PC-9 (cell line): Measurements from ENCODE around the gene DNAL4. TPM values are rescaled to one million over a fixed set of nuclear protein-coding genes. Genes with fewer than 3 reads are reported as not detected.

Experiments used
- Bru-seq: library from RNA; stranded (reverse); fragments of 400-500 nt; gene quantifications from one replicate; lab custom pipeline; 2021; lab: Mats Ljungman, UMichigan
- BruChase-seq, 2 experiments: library from RNA; stranded (reverse); fragments of 400-500 nt; gene quantifications; one replicate each; lab custom pipeline; 2021; lab: Mats Ljungman, UMichigan
- BruUV-seq: library from RNA; stranded (reverse); fragments of 400-500 nt; replicated peaks from 2 replicates; lab custom pipeline; 2021; lab: Mats Ljungman, UMichigan
- CTCF ChIA-PET: fragments of 300-600 bp; sonication (Branson Sonifier 250); formaldehyde crosslinking; loops from one replicate; lab custom pipeline; 2022; ENCODE audit warnings: antibody characterized with exemption; lab: Charles Lee
- POLR2A ChIA-PET: fragments of 300-600 bp; sonication (Branson Sonifier 250); formaldehyde crosslinking; loops from one replicate; lab custom pipeline; 2022; ENCODE audit warnings: antibody characterized with exemption; ENCODE audit not compliant: unreplicated experiment; lab: Charles Lee
- DNase-seq, 2 experiments: peaks; one replicate each; pipeline versions ENCODE4 v3.0.0 to v3.0.0-alpha.2; 2015 to 2022; ENCODE audit warnings: mixed read lengths in 1 of 2
- H2AFZ ChIP-seq: fragments of 200-600 bp; sonication (generic); 2 replicates; pipeline ENCODE4 v1.8.1; 2017; ENCODE audit warnings: antibody characterized with exemption
- H3F3A ChIP-seq: fragments of 200-600 bp; sonication (generic); 2 replicates; pipeline ENCODE4 v1.8.1; 2017; ENCODE audit warnings: antibody characterized with exemption, mild to moderate bottlenecking, low read depth; ENCODE audit not compliant: insufficient read depth
- H3K27ac ChIP-seq: fragments of 200-600 bp; sonication (generic); 2 replicates; pipeline ENCODE4 v1.6.1; 2016; ENCODE audit warnings: mixed run types
- H3K27me3 ChIP-seq: fragments of 200-600 bp; sonication (generic); 2 replicates; pipeline ENCODE4 v1.6.1; 2016; ENCODE audit warnings: low read depth, mixed run types; ENCODE audit not compliant: insufficient read depth
- H3K36me3 ChIP-seq: fragments of 200-600 bp; sonication (generic); 2 replicates; pipeline ENCODE4 v1.6.1; 2016; ENCODE audit warnings: low read depth, mixed run types
- H3K4me1 ChIP-seq: fragments of 200-600 bp; sonication (generic); replicated peaks from 2 replicates; pipeline ENCODE4 v1.6.1; 2016; ENCODE audit warnings: mixed run types; ENCODE audit not compliant: insufficient read depth
- H3K4me2 ChIP-seq: fragments of 200-600 bp; sonication (generic); 2 replicates; pipeline ENCODE4 v1.6.1; 2017; ENCODE audit warnings: mixed run types
- H3K4me3 ChIP-seq: fragments of 200-600 bp; sonication (generic); 2 replicates; pipeline ENCODE4 v1.6.1; 2016; ENCODE audit warnings: mixed run types
- H3K79me2 ChIP-seq: fragments of 200-600 bp; sonication (generic); 2 replicates; pipeline ENCODE4 v1.6.1; 2017; ENCODE audit warnings: low read depth, mixed run types
- H3K9me2 ChIP-seq: fragments of 200-600 bp; sonication (generic); 2 replicates; pipeline ENCODE4 v1.8.1; 2017; ENCODE audit warnings: mild to moderate bottlenecking; ENCODE audit not compliant: insufficient read depth
- H3K9me3 ChIP-seq: fragments of 200-600 bp; sonication (generic); 2 replicates; pipeline ENCODE4 v1.8.1; 2016; ENCODE audit warnings: low read depth; ENCODE audit not compliant: insufficient read depth
- H4K20me1 ChIP-seq: fragments of 200-600 bp; sonication (generic); 2 replicates; pipeline ENCODE4 v1.8.1; 2017; ENCODE audit not compliant: insufficient read depth
- CTCF ChIP-seq: fragments of 200-600 bp; sonication (generic); conservative IDR thresholded peaks from 2 replicates; pipeline ENCODE4 v1.6.1; 2017; ENCODE audit warnings: mixed run types, antibody characterized with exemption, mild to moderate bottlenecking, moderate library complexity
- EZH2 ChIP-seq: fragments of 200-600 bp; sonication (generic); IDR thresholded peaks from 2 replicates; pipeline ENCODE4 v1.8.0; 2017; ENCODE audit warnings: antibody characterized with exemption, low read depth
- intact Hi-C: fragments of 100-400 bp; cut with micrococcal nuclease; formaldehyde crosslinking; loops from one replicate; pipeline ENCODE4 v1.10.0; 2022; ENCODE audit not compliant: unreplicated experiment
- long read RNA-seq: library from polyadenylated mRNA; stranded (forward); transcript quantifications from one replicate; pipeline ENCODE4 v2.0.0, GENCODE V29; 2022
- total RNA-seq: library from RNA; stranded (reverse); gene quantifications from 2 replicates; pipeline ENCODE4 v1.2.3, GENCODE V29; 2021

DNAL4 gene
- total RNA-seq, result 50.3 and 53.0 TPM in 2 replicates
- percentile 61 among the genes with signal in this experiment for Bru-seq, nascent RNA
- percentile 86 among the genes with signal in this experiment for BruChase-seq, experiment 1, labeled RNA remaining after a 2-hour chase
- BruChase-seq, experiment 2, labeled RNA remaining after a 6-hour chase, result percentile 96 among the genes with signal in this experiment
- long read RNA-seq, transcript DNAL4-201 (4 exons, 1,504 nt), result major isoform, 74 of 87 reads
- long read RNA-seq, partial matches to known transcripts, result 1 of 87 reads
- long read RNA-seq, other reads (novel, unspliced or antisense), result 10 of 87 reads

- DNase-seq, result peak; percentile 95 to 99
- Histone ChIP-seq H3K9me3 (no peaks in the 10 kb centered on the region), H3K36me3 (0 out of 2 replicates have a peak, but pooled peaks cover 5% of the 10 kb centered on the region), H4K20me1 (no peaks in the 10 kb centered on the region), H3K79me2 (peaks cover 14% of the 10 kb centered on the region), H3K4me3 (peak within 1 kb of the TSS; percentile 85), H2AFZ (peak within 1 kb of the TSS; percentile 87), H3F3A (peaks cover 15% of the 10 kb centered on the region; the same call in 1 of the 2 replicates), H3K4me1 (peaks cover 21% of the 10 kb centered on the region), H3K27ac (peak within 1 kb of the TSS; percentile 3; the same call in 1 of the 2 replicates), H3K9me2 (no peaks in the 10 kb centered on the region), H3K27me3 (no peaks in the 10 kb centered on the region), H3K4me2 (peak within 1 kb of the TSS; percentile 88)
- POLR2A ChIA-PET, result no interaction called here
- no TSS peak for BruUV-seq
- TF ChIP-seq CTCF (no peak), EZH2 (no peak)
- intact Hi-C loops, result no loop called here
- CTCF ChIA-PET, result no interaction called here
These were observed at the start of gene DNAL4 for GRCh38 chr22:38793721-38794466. Gene DNAL4 (minus strand): TSS chr22:38794143. CDS start chr22:38782731, 11,412 bp downstream.

- peak; percentile 62 to 64 for DNase-seq
- Histone ChIP-seq H3K27me3 (no peaks in the 10 kb centered on the region; the same call in 1 of the 2 replicates), H4K20me1 (no peaks in the 10 kb centered on the region), H3K27ac (no peak overlapping the region), H2AFZ (peak overlapping the region; percentile 72; the same call in 1 of the 2 replicates), H3K9me2 (no peaks in the 10 kb centered on the region), H3K79me2 (no peaks in the 10 kb centered on the region), H3F3A (peaks cover 37% of the 10 kb centered on the region; the same call in 1 of the 2 replicates), H3K4me2 (peak overlapping the region; percentile 73), H3K36me3 (no peaks in the 10 kb centered on the region), H3K4me3 (peak overlapping the region; percentile 67; the same call in 1 of the 2 replicates), H3K4me1 (peaks cover 24% of the 10 kb centered on the region), H3K9me3 (no peaks in the 10 kb centered on the region)
- TF ChIP-seq EZH2, result no peak
- TF ChIP-seq CTCF, result no peak; the same call in 1 of the 2 replicates
- ChIA-PET CTCF (interaction anchor here (0.6 to 1.9 kb wide), 2 partner anchors 9 to 75 kb away, joined by 6 to 10 read pairs; no protein-coding TSS in a partner anchor), POLR2A (interaction anchor here (0.6 kb wide), 1 partner anchor 74 kb away, joined by 4 read pairs; no protein-coding TSS in a partner anchor)
- intact Hi-C loops, result loop anchor here (5.0 kb wide), 1 partner anchor 76 kb away; no protein-coding TSS in a partner anchor
- BruUV-seq, result no TSS peak
These were observed 49.3 kb upstream of the DNAL4 start for GRCh38 chr22:38843201-38843656.
